ENCODE measurements around the gene IQGAP1. TPM values are rescaled to one million over a fixed set of nuclear protein-coding genes. Genes with fewer than 3 reads are reported as not detected.
A peak's percentile ranks its signal among the peaks of the same experiment; 100 is the strongest.

Gene IQGAP1
- polyA plus RNA-seq, 3 donors: 140 to 276 (median 207) TPM

DNA sequence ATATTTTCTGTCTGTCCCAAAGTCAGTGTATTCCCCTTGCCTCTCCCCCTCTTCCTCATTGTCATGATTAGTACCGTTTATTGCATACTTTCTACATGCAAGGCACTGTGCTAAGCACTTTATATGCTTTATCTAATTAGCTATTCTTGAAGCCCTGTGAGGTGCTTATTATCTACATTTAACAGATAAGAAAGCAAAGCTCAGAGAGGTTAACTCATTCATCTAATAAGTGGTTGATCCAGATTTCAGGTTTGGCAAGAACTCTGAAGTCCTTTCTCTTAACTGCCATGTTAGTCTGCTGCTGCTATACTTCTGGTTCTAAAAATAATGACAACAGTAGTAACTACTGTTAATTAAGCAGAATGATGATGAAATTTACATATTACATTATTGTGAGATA lies 13.5 kb downstream of the IQGAP1 start:
- H3K27ac Mint-ChIP-seq: peak overlapping the region; percentile 99 to 100 (median 99)
- Histone ChIP-seq H3K27me3 (ENCODE audit: control insufficient read depth in 2 of 2, insufficient read depth in 2 of 2, low read length in 2 of 2) (no peaks in the 10 kb centered on the region), H3K79me2 (ENCODE audit: insufficient read depth, low read length) (peaks cover 100% of the 10 kb centered on the region), H3K36me3 (replicated peaks in 1 of 2; ENCODE audit: control insufficient read depth in 1 of 2, insufficient read depth in 2 of 2, low read length in 2 of 2) (peaks cover under 1 to 10% of the 10 kb centered on the region in 2 donors), H3K9me3 (replicated peaks in 1 of 2; ENCODE audit: control insufficient read depth in 1 of 2, insufficient read depth in 1 of 2, low read length in 2 of 2) (no peaks in the 10 kb centered on the region), H3K4me3 (replicated peaks in 1 of 3; ENCODE audit: low read depth in 2 of 3, low read length in 3 of 3) (peak overlapping the region in 2 of 3 experiments; percentile 11 to 60), H3K27ac (ENCODE audit: low read depth in 1 of 2, low read length in 2 of 2) (peak overlapping the region; percentile 94 to 99), H4K20me1 (ENCODE audit: insufficient read depth, low read length) (peaks cover 64% of the 10 kb centered on the region), H3K4me2 (replicated peaks; ENCODE audit: extremely low read depth, low read length, poor library complexity, severe bottlenecking) (peak overlapping the region; percentile 68), H3K9ac (ENCODE audit: insufficient read depth, low read length, poor library complexity, severe bottlenecking) (peak overlapping the region; percentile 72), H3K4me1 (ENCODE audit: control insufficient read depth in 1 of 2, insufficient read depth in 2 of 2, low read length in 2 of 2) (peaks cover 67 to 84% of the 10 kb centered on the region in 2 donors), H2AFZ (ENCODE audit: insufficient read depth, low read depth, low read length, poor library complexity, severe bottlenecking) (no peak overlapping the region)
- peak overlapping the region; percentile 66 to 82 for H3K4me3 Mint-ChIP-seq
- intact Hi-C loops (cut with micrococcal nuclease): loop anchor here in 1 of 2 donors (10.0 kb wide), 1 partner anchor 173 kb away; no protein-coding TSS in a partner anchor
- H3K4me1 Mint-ChIP-seq: peaks cover 71% of the 10 kb centered on the region
- peak in 2 of 3 donors; percentile 30 to 31 for DNase-seq
- peaks cover 25 to 47% of the 10 kb centered on the region in 2 donors for H3K36me3 Mint-ChIP-seq
- TF ChIP-seq, protein P1, sequence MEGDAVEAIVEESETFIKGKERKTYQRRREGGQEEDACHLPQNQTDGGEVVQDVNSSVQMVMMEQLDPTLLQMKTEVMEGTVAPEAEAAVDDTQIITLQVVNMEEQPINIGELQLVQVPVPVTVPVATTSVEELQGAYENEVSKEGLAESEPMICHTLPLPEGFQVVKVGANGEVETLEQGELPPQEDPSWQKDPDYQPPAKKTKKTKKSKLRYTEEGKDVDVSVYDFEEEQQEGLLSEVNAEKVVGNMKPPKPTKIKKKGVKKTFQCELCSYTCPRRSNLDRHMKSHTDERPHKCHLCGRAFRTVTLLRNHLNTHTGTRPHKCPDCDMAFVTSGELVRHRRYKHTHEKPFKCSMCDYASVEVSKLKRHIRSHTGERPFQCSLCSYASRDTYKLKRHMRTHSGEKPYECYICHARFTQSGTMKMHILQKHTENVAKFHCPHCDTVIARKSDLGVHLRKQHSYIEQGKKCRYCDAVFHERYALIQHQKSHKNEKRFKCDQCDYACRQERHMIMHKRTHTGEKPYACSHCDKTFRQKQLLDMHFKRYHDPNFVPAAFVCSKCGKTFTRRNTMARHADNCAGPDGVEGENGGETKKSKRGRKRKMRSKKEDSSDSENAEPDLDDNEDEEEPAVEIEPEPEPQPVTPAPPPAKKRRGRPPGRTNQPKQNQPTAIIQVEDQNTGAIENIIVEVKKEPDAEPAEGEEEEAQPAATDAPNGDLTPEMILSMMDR (IDR thresholded peaks at IDR 0.05): no peak
- H3K9me3 Mint-ChIP-seq: peaks cover 0 to 2% (median 0%) of the 10 kb centered on the region in 7 donors
- H3K27me3 Mint-ChIP-seq (ENCODE audit: low read depth in 3 of 3): no peaks in the 10 kb centered on the region
- no CpG with 5 or more reads among the region's 1 CpG for WGBS (ENCODE audit: insufficient coverage)

DNA sequence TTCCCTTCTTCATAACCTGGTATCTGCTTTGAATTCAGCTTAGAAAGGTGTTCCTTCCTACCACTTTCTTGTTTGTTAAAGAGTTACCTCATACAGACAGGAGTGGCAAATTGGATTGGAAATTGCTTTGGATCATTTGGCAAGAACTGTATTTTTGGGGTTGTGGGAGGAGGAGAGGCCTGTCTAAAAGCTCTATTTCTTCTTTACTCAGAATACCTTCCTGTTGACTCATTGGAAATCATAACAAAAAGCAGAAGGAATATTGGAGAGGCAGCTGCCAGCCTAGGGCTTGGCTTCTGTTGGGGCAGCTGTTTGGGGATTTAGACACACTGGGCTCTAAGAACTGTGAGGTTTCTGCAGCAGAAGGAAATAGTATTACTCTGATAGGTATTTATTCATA lies 14.2 kb downstream of the IQGAP1 start:
- Histone ChIP-seq H3K9ac (ENCODE audit: insufficient read depth, low read length, poor library complexity, severe bottlenecking) (peak overlapping the region; percentile 72), H3K79me2 (ENCODE audit: insufficient read depth, low read length) (peaks cover 100% of the 10 kb centered on the region), H3K4me3 (replicated peaks in 1 of 3; ENCODE audit: low read depth in 2 of 3, low read length in 3 of 3) (peak overlapping the region in 1 of 3 experiments; percentile 60), H3K4me1 (ENCODE audit: control insufficient read depth in 1 of 2, insufficient read depth in 2 of 2, low read length in 2 of 2) (peaks cover 74 to 84% of the 10 kb centered on the region in 2 donors), H3K27ac (ENCODE audit: low read depth in 1 of 2, low read length in 2 of 2) (peak overlapping the region; percentile 94 to 99), H2AFZ (ENCODE audit: insufficient read depth, low read depth, low read length, poor library complexity, severe bottlenecking) (no peak overlapping the region), H3K36me3 (replicated peaks in 1 of 2; ENCODE audit: control insufficient read depth in 1 of 2, insufficient read depth in 2 of 2, low read length in 2 of 2) (peaks cover 0 to 8% of the 10 kb centered on the region in 2 donors), H3K4me2 (replicated peaks; ENCODE audit: extremely low read depth, low read length, poor library complexity, severe bottlenecking) (peak overlapping the region; percentile 68), H3K9me3 (replicated peaks in 1 of 2; ENCODE audit: control insufficient read depth in 1 of 2, insufficient read depth in 1 of 2, low read length in 2 of 2) (no peaks in the 10 kb centered on the region), H4K20me1 (ENCODE audit: insufficient read depth, low read length) (peaks cover 63% of the 10 kb centered on the region), H3K27me3 (ENCODE audit: control insufficient read depth in 2 of 2, insufficient read depth in 2 of 2, low read length in 2 of 2) (no peaks in the 10 kb centered on the region)
- no peaks in the 10 kb centered on the region for H3K27me3 Mint-ChIP-seq (ENCODE audit: low read depth in 3 of 3)
- DNase-seq: peak; percentile 80 to 93 (median 89)
- H3K27ac Mint-ChIP-seq: peak overlapping the region; percentile 99 to 100 (median 99)
- H3K9me3 Mint-ChIP-seq: peaks cover 0 to 2% (median 0%) of the 10 kb centered on the region in 7 donors
- peaks cover 24 to 43% of the 10 kb centered on the region in 2 donors for H3K36me3 Mint-ChIP-seq
- H3K4me3 Mint-ChIP-seq: peak overlapping the region; percentile 32 to 82
- TF ChIP-seq, protein P1 (IDR thresholded peaks at IDR 0.05): no peak
- peaks cover 79% of the 10 kb centered on the region for H3K4me1 Mint-ChIP-seq
- intact Hi-C loops (cut with micrococcal nuclease): loop anchor here in 1 of 2 donors (2.0 to 10.0 kb wide), 2 partner anchors 13 to 173 kb away; partner anchors contain the start of gene IQGAP1
